Left ventricle myocardium inferior (tissue), 1 donor: ENCODE measurements around the gene DLX4. TPM values are rescaled to one million over a fixed set of nuclear protein-coding genes. Genes with fewer than 3 reads are reported as not detected.

Experiments
- DNase-seq: peaks from one replicate; pipeline ENCODE4 v3.0.0-alpha.2; 2020
- H3K27ac ChIP-seq: fragments of 200-600 bp; replicated peaks from 2 replicates; pipeline ENCODE4 v1.8.0; 2021
- H3K27me3 ChIP-seq: fragments of 200-600 bp; 2 replicates; pipeline ENCODE4 v1.8.0; 2021; ENCODE audit warnings: low read depth
- H3K36me3 ChIP-seq: fragments of 200-600 bp; 2 replicates; pipeline ENCODE4 v1.8.0; 2021
- H3K4me1 ChIP-seq: fragments of 200-600 bp; 2 replicates; pipeline ENCODE4 v1.8.0; 2021
- H3K4me3 ChIP-seq: fragments of 200-600 bp; 2 replicates; pipeline ENCODE4 v1.8.0; 2021; ENCODE audit warnings: mild to moderate bottlenecking, moderate library complexity
- H3K9me3 ChIP-seq: fragments of 200-600 bp; replicated peaks from 2 replicates; pipeline ENCODE4 v1.8.0; 2021
- CTCF ChIP-seq: fragments of 200-600 bp; IDR thresholded peaks from 2 replicates; pipeline ENCODE4 v1.8.0; 2021; ENCODE audit warnings: antibody characterized with exemption, mild to moderate bottlenecking, borderline replicate concordance
- intact Hi-C: fragments of 100-400 bp; cut with micrococcal nuclease; formaldehyde crosslinking; loops from one replicate; pipeline ENCODE4 v1.11.0; 2022
- total RNA-seq: library from RNA; stranded (reverse); fragmentation: NEBNext Ultra II Directional; extraction: Animal tissue kit (Norgen Biotek cat#: 25700); gene quantifications from one replicate; pipeline ENCODE4 v1.2.1, GENCODE V29; 2021
- donor health status: DM: no; HTN: yes; CAD: no; lungs with severe emphysema.

DLX4 gene
- total RNA-seq, 1 donor from 2014 or later, result not detected

DNA sequence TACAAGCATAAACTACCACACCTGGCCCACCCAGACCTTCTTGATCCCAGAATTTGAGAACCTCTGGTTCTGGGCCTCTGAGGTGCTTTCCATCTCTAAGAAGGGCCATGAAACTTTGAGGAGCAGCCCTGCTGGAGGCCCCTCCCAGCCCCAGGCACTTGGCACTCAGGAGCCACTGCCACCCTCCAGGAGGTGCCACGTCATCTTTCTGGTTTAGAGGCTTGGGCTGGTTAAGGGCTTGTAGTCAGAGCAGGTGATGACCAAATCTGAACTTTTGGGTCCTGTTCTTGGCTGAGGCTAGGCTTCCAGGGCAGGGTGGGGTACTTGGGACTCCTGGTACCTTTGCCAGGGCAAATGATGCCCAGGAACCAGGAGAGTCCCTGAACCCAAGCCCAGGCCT lies 13.8 kb upstream of the DLX4 start:
- no peaks in the 10 kb centered on the region for H3K4me1 ChIP-seq
- H3K9me3 ChIP-seq, result no peaks in the 10 kb centered on the region
- TF ChIP-seq CTCF, result no peak
- intact Hi-C loops, result no loop called here
- H3K36me3 ChIP-seq, result no peaks in the 10 kb centered on the region
- no peak overlapping the region for H3K4me3 ChIP-seq
- H3K27me3 ChIP-seq, result peaks cover 91% of the 10 kb centered on the region
- DNase-seq, result no peak
- no peak overlapping the region for H3K27ac ChIP-seq

- no peak overlapping the region for H3K27ac ChIP-seq
- H3K9me3 ChIP-seq, result no peaks in the 10 kb centered on the region
- intact Hi-C loops, result no loop called here
- TF ChIP-seq CTCF, result no peak
- no peaks in the 10 kb centered on the region for H3K4me1 ChIP-seq
- H3K4me3 ChIP-seq, result no peak overlapping the region
- H3K27me3 ChIP-seq, result peaks cover 88% of the 10 kb centered on the region
- DNase-seq, result no peak
- H3K36me3 ChIP-seq, result no peaks in the 10 kb centered on the region
These were observed 12.2 kb upstream of the DLX4 start for GRCh38 chr17:49956780-49957179.

DNA sequence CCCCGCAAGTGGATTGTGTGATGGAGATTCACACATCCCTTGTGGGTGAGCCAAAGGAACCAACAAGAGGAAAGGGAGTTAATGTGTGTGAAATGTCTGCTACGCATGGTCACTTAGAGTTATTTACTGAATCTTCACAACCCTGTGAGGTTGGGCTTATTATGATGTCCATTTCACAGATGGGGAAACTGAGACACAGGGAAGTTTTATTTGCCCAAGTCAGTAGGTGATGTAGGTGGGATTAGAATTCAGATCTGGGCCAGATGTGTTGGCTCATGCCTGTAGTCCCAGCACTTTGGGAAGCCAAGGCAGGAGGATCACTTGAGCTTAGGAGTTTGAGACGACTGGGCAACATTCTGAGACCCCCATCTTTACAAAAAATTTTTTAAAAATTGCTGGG lies 11.6 kb upstream of the DLX4 start:
- H3K27me3 ChIP-seq, result peaks cover 88% of the 10 kb centered on the region
- intact Hi-C loops, result no loop called here

DNA sequence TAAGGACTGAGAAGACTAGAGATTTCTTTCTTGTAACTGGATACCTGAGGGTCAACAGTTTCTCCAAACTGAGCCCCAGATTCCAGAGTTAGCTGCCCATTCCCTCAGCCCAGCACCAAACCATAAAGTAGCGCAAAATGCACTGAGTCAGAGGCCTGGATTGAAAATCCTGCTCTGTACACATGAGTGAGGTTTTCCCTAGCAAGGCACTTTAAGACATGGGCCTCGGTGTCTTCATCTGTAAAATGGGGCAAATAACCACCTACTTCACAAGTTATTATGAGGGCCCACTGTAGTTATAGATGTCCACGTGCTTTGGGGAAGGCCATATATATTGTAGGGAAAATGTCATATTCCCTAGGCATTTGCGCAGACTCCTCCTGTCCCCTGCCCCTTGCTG lies 10.3 kb upstream of the DLX4 start:
- H3K27me3 ChIP-seq, result peaks cover 88% of the 10 kb centered on the region

More for the DNA sequence above, 11.6 kb upstream of the DLX4 start:
- Histone ChIP-seq H3K4me3 (no peak overlapping the region), H3K27ac (no peak overlapping the region), H3K36me3 (no peaks in the 10 kb centered on the region), H3K9me3 (no peaks in the 10 kb centered on the region), H3K4me1 (no peaks in the 10 kb centered on the region)
- no peak for DNase-seq
- TF ChIP-seq CTCF, result no peak

GRCh38 chr17:49959183-49959935 lies 9.6 kb upstream of the DLX4 start:
- intact Hi-C loops, result no loop called here
- Histone ChIP-seq H3K4me1 (peaks cover 7% of the 10 kb centered on the region), H3K27ac (no peak overlapping the region), H3K27me3 (peaks cover 89% of the 10 kb centered on the region), H3K4me3 (no peak overlapping the region), H3K9me3 (no peaks in the 10 kb centered on the region), H3K36me3 (no peaks in the 10 kb centered on the region)
- DNase-seq, result no peak
- TF ChIP-seq CTCF, result no peak

More for the DNA sequence above, 10.3 kb upstream of the DLX4 start:
- TF ChIP-seq CTCF, result no peak
- DNase-seq, result no peak
- H3K36me3 ChIP-seq, result no peaks in the 10 kb centered on the region
- no peaks in the 10 kb centered on the region for H3K9me3 ChIP-seq
- H3K4me3 ChIP-seq, result no peak overlapping the region
- intact Hi-C loops, result no loop called here
- peaks cover under 1% of the 10 kb centered on the region for H3K4me1 ChIP-seq
- H3K27ac ChIP-seq, result no peak overlapping the region
